Measurements from ENCODE around the gene SPOCD1. TPM values are rescaled to one million over a fixed set of nuclear protein-coding genes. Genes with fewer than 3 reads are reported as not detected.
A peak's percentile ranks its signal among the peaks of the same experiment; 100 is the strongest.

SPOCD1 gene
- total and polyA plus RNA-seq, 8 donors, result 0.32 to 10.9 (median 0.55) TPM

DNA sequence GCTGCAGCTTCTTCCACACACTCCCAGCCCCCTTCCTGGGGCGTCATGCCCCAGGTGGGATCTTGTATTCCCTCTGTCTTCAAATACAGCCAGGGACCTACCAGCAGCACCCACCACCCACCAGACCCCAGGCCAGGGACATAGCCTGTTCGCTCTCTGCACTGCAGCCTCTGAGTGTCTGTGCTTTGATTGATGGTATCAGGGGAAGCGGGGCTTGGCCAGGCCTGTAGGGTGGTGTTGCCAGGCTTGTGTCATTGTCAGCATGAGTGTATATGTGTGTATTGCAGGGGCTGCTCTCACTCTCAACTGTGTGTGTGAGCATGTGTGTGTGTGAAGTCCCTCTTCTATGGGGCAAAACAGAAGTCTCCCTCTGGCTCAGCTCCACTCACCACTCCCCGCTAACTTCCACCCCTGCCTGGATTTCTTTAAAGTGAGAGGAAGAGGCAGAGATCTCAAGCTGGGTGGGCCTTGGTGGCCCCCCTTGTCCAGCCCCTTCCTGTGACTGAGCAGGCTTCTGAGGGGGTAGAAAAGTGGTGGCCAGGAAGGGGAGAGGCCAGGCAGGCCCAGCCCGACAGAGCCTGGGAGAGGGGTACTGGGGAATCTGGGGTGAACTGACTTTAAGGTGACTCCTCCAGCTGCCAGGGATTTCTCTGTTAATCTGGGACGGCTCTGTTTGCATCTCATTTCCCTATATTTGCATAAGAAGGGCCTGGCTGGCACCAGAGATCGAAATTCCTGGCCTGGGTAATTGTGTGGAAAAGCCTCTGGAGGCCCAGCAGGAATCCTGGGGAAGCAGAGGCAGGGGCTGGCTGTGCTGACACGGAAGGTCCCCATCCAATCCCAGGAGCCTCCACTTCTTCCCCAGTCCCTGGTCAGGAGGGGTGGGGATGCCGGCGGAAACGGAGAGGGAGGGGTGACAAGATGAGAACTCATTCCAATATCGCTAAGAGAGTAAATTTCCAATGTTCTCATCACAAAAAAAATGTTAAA is 33.1 kb downstream of the SPOCD1 start:
- ATAC-seq (no peak), DNase-seq (peak in 1 of 4 donors; percentile 56)
- H3K4me3 ChIP-seq, result no peak overlapping the region
- no peaks in the 10 kb centered on the region for H3K36me3 ChIP-seq
- no peak overlapping the region for H3K27ac ChIP-seq
- intact Hi-C loops (cut with DNase I), result loop anchor here in 1 of 2 donors (10.0 kb wide), 1 partner anchor 208 kb away; the partner anchor contains the start of gene TINAGL1
- no peaks in the 10 kb centered on the region for H3K9me3 ChIP-seq
- H3K27me3 ChIP-seq, result peaks cover 0 to 9% of the 10 kb centered on the region in 2 donors
- peaks cover 0 to 5% of the 10 kb centered on the region in 2 donors for H3K4me1 ChIP-seq
- TF ChIP-seq, protein P1, sequence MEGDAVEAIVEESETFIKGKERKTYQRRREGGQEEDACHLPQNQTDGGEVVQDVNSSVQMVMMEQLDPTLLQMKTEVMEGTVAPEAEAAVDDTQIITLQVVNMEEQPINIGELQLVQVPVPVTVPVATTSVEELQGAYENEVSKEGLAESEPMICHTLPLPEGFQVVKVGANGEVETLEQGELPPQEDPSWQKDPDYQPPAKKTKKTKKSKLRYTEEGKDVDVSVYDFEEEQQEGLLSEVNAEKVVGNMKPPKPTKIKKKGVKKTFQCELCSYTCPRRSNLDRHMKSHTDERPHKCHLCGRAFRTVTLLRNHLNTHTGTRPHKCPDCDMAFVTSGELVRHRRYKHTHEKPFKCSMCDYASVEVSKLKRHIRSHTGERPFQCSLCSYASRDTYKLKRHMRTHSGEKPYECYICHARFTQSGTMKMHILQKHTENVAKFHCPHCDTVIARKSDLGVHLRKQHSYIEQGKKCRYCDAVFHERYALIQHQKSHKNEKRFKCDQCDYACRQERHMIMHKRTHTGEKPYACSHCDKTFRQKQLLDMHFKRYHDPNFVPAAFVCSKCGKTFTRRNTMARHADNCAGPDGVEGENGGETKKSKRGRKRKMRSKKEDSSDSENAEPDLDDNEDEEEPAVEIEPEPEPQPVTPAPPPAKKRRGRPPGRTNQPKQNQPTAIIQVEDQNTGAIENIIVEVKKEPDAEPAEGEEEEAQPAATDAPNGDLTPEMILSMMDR (IDR thresholded peaks at IDR 0.05), result no peak

DNA sequence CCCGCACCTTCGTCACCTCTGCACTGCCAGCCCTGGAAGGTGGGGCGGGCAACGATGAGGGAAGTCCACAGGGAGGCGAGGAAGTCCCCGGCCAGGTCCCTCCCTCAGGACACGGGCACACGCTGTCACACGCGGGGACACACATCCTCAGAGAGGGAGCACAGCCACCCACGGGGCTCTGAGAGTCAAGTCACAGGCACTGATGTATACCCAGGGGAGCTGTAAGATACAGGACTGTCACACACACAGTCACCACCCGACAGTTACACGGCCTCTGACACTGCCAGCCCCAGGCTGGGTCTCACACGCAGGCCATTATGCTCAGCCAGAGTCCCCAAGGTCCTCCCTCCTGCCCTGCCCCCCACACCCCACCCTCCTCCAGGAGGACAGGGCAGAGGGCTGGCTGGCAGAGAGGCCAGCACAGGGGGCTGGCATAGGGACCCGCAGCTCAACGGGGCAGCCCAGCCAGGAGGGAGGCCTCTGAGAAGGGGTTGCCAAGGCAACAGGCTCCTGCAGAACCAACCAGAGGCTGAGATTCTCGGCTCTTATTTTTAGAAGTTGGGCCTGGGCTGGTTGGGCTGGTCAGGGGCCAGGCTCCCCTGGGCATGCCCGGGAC is 34.0 kb downstream of the SPOCD1 start:
- no peak overlapping the region for H3K4me3 ChIP-seq
- intact Hi-C loops (cut with DNase I), result loop anchor here in 1 of 2 donors (10.0 kb wide), 1 partner anchor 207 kb away; the partner anchor contains the start of gene TINAGL1
- ATAC-seq (no peak), DNase-seq (no peak)
- peaks cover 0 to 4% of the 10 kb centered on the region in 2 donors for H3K4me1 ChIP-seq
- H3K9me3 ChIP-seq, result no peaks in the 10 kb centered on the region
- H3K27ac ChIP-seq, result no peak overlapping the region
- TF ChIP-seq, protein P1 (IDR thresholded peaks at IDR 0.05), result no peak
- no peaks in the 10 kb centered on the region for H3K36me3 ChIP-seq
- peaks cover 0 to 15% of the 10 kb centered on the region in 2 donors for H3K27me3 ChIP-seq

DNA sequence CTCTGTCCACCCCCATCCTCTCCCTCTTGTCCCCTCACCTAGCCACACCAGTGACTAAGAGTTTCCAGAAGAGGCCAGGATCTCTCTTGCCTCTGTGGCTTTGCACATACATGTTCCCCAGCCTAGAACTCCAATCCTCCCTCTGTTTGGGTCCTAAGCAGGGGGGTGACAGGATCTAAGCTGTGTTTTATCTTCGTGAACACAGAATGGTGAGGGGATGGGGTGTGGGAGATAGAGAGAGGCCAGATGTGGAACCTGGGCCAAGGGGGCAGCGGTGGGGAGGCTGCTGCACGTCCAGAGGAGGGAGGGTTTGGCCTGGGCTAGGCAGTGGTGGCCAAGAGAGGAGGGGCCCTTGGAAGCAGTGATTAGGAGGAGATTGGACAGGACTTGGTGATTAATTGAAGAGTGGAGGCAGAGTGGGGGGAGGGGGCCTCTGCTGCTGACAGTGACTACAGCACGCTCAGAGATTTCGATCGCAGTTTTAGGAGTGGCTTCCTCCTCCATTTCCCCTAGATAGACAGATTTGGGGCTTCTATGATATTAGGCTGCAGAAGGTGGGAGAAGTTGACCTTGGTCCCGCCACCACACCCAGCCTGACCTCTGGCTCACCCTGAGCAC is 34.6 kb downstream of the SPOCD1 start:
- no peak overlapping the region for H3K4me3 ChIP-seq
- H3K36me3 ChIP-seq, result no peaks in the 10 kb centered on the region
- intact Hi-C loops (cut with DNase I), result loop anchor here in 1 of 2 donors (10.0 kb wide), 1 partner anchor 206 kb away; the partner anchor contains the start of gene TINAGL1

DNA sequence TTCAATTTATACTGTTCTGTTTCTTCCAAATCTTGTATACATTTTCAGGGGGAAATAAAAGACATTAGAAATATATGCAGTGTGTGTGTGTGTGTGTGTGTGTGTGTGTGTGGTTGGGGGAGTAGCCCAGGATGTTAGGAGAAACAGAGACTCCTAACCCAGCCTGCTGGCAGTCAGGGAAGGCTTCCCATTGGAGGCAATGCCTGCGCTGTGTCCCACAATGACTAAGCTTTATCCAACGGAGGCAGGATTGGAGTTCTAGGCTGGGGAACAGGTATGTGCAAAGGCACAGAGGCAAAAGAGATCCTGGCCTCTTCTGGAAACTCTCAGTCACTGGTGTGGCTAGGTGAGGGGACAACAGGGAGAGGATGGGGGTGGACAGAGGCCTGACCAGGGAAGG is 35.2 kb downstream of the SPOCD1 start:
- H3K36me3 ChIP-seq, result no peaks in the 10 kb centered on the region
- no peak overlapping the region for H3K27ac ChIP-seq
- intact Hi-C loops (cut with DNase I), result loop anchor here in 1 of 2 donors (10.0 kb wide), 1 partner anchor 206 kb away; the partner anchor contains the start of gene TINAGL1
- H3K4me1 ChIP-seq, result peaks cover 0 to 4% of the 10 kb centered on the region in 2 donors
- DNase-seq, result no peak
- H3K27me3 ChIP-seq, result peaks cover 0 to 27% of the 10 kb centered on the region in 2 donors
- TF ChIP-seq, protein P1 (IDR thresholded peaks at IDR 0.05), result no peak
- no peaks in the 10 kb centered on the region for H3K9me3 ChIP-seq
- H3K4me3 ChIP-seq, result no peak overlapping the region
- no peak for ATAC-seq

More for the DNA sequence above, 34.6 kb downstream of the SPOCD1 start:
- DNase-seq, result peak in 1 of 4 donors; percentile 57
- H3K27ac ChIP-seq, result no peak overlapping the region
- TF ChIP-seq, protein P1 (IDR thresholded peaks at IDR 0.05), result no peak
- H3K4me1 ChIP-seq, result peaks cover 0 to 4% of the 10 kb centered on the region in 2 donors
- H3K9me3 ChIP-seq, result no peaks in the 10 kb centered on the region
- ATAC-seq, result no peak
- peaks cover 0 to 21% of the 10 kb centered on the region in 2 donors for H3K27me3 ChIP-seq

Data from left lung (tissue), 10 donors.